DOHH2 (cell line): ENCODE measurements around the gene CBX4.
A peak's percentile ranks its signal among the peaks of the same experiment; 100 is the strongest.

Experiments
- H3F3A ChIP-seq: fragments of 200-600 bp; sonication (generic), shearing (Covaris generic); 2 replicates; pipeline ENCODE4 v1.6.0; 2016; ENCODE audit warnings: antibody characterized with exemption, mild to moderate bottlenecking; ENCODE audit not compliant: control insufficient read depth, insufficient read depth
- H3K27ac ChIP-seq: fragments of 200-600 bp; sonication (generic); 2 replicates; pipeline ENCODE4 v1.5.1; 2014; ENCODE audit warnings: low read depth, mild to moderate bottlenecking, low read length, moderate library complexity
- H3K27me3 ChIP-seq: fragments of 200-600 bp; sonication (generic); 2 replicates; pipeline ENCODE4 v1.6.1; 2014; ENCODE audit warnings: mild to moderate bottlenecking, low read length, mixed read lengths; ENCODE audit not compliant: control insufficient read depth
- H3K36me3 ChIP-seq: fragments of 200-600 bp; sonication (generic); 2 replicates; pipeline ENCODE4 v1.6.1; 2014; ENCODE audit warnings: mild to moderate bottlenecking, low read length, moderate library complexity, mixed read lengths; ENCODE audit not compliant: control insufficient read depth
- H3K4me1 ChIP-seq: fragments of 200-600 bp; sonication (generic); 2 replicates; pipeline ENCODE4 v1.6.1; 2014; ENCODE audit warnings: mild to moderate bottlenecking, low read length, mixed read lengths; ENCODE audit not compliant: control insufficient read depth
- H3K4me2 ChIP-seq: fragments of 200-600 bp; sonication (generic); 2 replicates; pipeline ENCODE4 v1.6.0; 2014; ENCODE audit warnings: mild to moderate bottlenecking, low read length, moderate library complexity
- H3K4me3 ChIP-seq: fragments of 200-600 bp; sonication (generic); 2 replicates; pipeline ENCODE4 v1.5.1; 2014; ENCODE audit warnings: mild to moderate bottlenecking, low read length, mixed read lengths
- H3K79me2 ChIP-seq: fragments of 200-600 bp; sonication (generic); 2 replicates; pipeline ENCODE4 v1.6.1; 2014; ENCODE audit warnings: mild to moderate bottlenecking, low read length, mixed read lengths; ENCODE audit not compliant: control insufficient read depth
- H3K9me2 ChIP-seq: fragments of 200-600 bp; sonication (generic); replicated peaks from 2 replicates; pipeline ENCODE4 v1.6.1; 2014; ENCODE audit warnings: mild to moderate bottlenecking, low read length, mixed read lengths; ENCODE audit not compliant: control insufficient read depth
- H3K9me3 ChIP-seq: fragments of 200-600 bp; sonication (generic); 2 replicates; pipeline ENCODE4 v1.6.1; 2014; ENCODE audit warnings: antibody characterized with exemption, low read length, mixed read lengths; ENCODE audit not compliant: control insufficient read depth, insufficient read depth
- H4K20me1 ChIP-seq: fragments of 200-600 bp; sonication (generic); 2 replicates; pipeline ENCODE4 v1.6.0; 2014; ENCODE audit warnings: low read depth, mild to moderate bottlenecking, antibody characterized with exemption, low read length, moderate library complexity; ENCODE audit not compliant: control insufficient read depth, insufficient read depth
- CTCF ChIP-seq: fragments of 200-600 bp; sonication (generic); IDR thresholded peaks from one replicate; pipeline ENCODE4 v1.5.1; 2014; ENCODE audit warnings: antibody characterized with exemption, mild to moderate bottlenecking, low read depth, low read length; ENCODE audit not compliant: poor library complexity, severe bottlenecking
- EZH2phosphoT487 ChIP-seq: fragments of 200-600 bp; sonication (generic); IDR thresholded peaks from 2 replicates; pipeline ENCODE4 v1.6.1; 2017; ENCODE audit warnings: borderline replicate concordance, mild to moderate bottlenecking, antibody characterized with exemption, low read length, moderate library complexity, mixed read lengths

CBX4 gene

GRCh38 chr17:79789943-79790804, 49.1 kb downstream of the CBX4 start:
- TF ChIP-seq EZH2phosphoT487 (no peak), CTCF (peak; percentile 79)
- Histone ChIP-seq H3K4me2 (no peak overlapping the region), H3K27ac (no peak overlapping the region), H3K36me3 (peaks cover 12% of the 10 kb centered on the region; the same call in 1 of the 2 replicates), H3K9me2 (no peaks in the 10 kb centered on the region), H3K4me3 (no peak overlapping the region), H3F3A (peaks cover 5% of the 10 kb centered on the region), H3K79me2 (peaks cover 4% of the 10 kb centered on the region; the same call in 1 of the 2 replicates), H3K9me3 (no peaks in the 10 kb centered on the region), H3K4me1 (peaks cover 3% of the 10 kb centered on the region; the same call in 1 of the 2 replicates), H3K27me3 (peaks cover 26% of the 10 kb centered on the region), H4K20me1 (peaks cover 7% of the 10 kb centered on the region)

- Histone ChIP-seq H3F3A (peaks cover 5% of the 10 kb centered on the region), H3K27ac (no peak overlapping the region), H3K4me3 (no peak overlapping the region), H3K27me3 (peaks cover 26% of the 10 kb centered on the region), H3K79me2 (no peaks in the 10 kb centered on the region), H4K20me1 (peaks cover 7% of the 10 kb centered on the region), H3K4me1 (peaks cover 3% of the 10 kb centered on the region; the same call in 1 of the 2 replicates), H3K9me3 (no peaks in the 10 kb centered on the region), H3K9me2 (no peaks in the 10 kb centered on the region), H3K36me3 (peaks cover 14% of the 10 kb centered on the region), H3K4me2 (no peak overlapping the region)
- TF ChIP-seq CTCF = no peak
- no peak for TF ChIP-seq EZH2phosphoT487
These were observed 50.0 kb downstream of the CBX4 start for GRCh38 chr17:79788989-79789942.

- H3F3A ChIP-seq = peaks cover 5% of the 10 kb centered on the region
- TF ChIP-seq EZH2phosphoT487 (no peak), CTCF (no peak)
- no peaks in the 10 kb centered on the region for H3K9me3 ChIP-seq
- H3K36me3 ChIP-seq = peaks cover 17% of the 10 kb centered on the region
- peaks cover 7% of the 10 kb centered on the region for H4K20me1 ChIP-seq
- H3K27me3 ChIP-seq = peaks cover 26% of the 10 kb centered on the region
- no peak overlapping the region for H3K4me3 ChIP-seq
- no peak overlapping the region for H3K27ac ChIP-seq
- H3K4me1 ChIP-seq = peaks cover 3% of the 10 kb centered on the region; the same call in 1 of the 2 replicates
- no peak overlapping the region for H3K4me2 ChIP-seq
- H3K9me2 ChIP-seq = no peaks in the 10 kb centered on the region
- no peaks in the 10 kb centered on the region for H3K79me2 ChIP-seq
These were observed 50.8 kb downstream of the CBX4 start for GRCh38 chr17:79788455-79788854.
